COLO668 (cell line): ENCODE measurements around the gene AGMO.
"Not testable (repeated sequence)": the region's sequence is repeated elsewhere in the genome, so short reads cannot be mapped to it uniquely, and the experiment has no call there.

Experiments
- DNase-seq: peaks from one replicate; lab custom pipeline; 2025; ENCODE audit not compliant: unreplicated experiment; lab: John Stamatoyannopoulos, UW

Gene AGMO

GRCh38 chr7:15560968-15561367 is 847 bp downstream of the AGMO start:
- DNase-seq, result no peak

DNA sequence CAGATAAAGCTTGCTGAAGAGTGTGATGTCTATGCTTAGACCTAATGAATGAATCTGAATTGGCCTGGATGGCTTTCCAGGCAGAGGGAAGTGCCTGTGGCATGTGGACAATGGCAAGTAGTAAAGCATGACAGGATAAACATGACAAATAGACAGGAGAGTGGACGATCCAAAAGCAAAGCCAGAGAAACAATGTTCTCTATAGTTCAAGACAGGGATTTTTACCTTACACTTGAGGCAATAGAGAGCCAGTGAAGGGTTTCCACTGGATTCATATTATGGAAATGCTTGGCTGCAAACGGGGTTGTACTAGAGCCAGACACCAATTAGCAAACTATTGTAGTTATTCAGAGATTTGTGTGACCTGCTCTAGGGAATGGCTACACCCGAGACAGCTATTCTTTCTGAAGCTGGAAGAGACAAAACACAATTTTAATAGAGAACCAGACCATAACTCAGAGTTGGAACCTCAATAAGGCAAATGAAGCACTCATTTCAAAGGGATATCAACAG is 2.3 kb downstream of the AGMO start:
- DNase-seq, result peak; percentile 56

- no peak for DNase-seq
Observed at GRCh38 chr7:15558756-15559155, 3.1 kb downstream of the AGMO start.

DNA sequence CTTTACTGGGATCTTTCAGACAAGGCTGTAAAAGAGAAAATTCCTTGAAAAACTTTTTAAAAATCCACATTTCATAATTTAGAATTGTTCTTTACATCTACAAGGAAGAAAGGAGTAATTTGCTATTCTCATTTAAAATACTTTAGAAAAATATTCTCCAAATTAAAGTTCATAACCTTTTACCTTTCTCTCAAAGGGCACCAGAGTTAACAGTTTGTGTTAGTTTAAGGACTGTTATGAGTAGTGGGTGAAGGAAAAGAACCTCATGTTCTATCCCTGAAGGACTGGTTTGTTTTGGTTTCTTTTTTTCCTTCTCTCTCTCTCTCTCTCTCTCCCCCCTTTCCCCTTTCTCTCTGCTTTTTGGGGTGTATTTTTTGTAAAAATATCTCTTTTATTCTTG is 4.1 kb downstream of the AGMO start:
- DNase-seq, result no peak

DNA sequence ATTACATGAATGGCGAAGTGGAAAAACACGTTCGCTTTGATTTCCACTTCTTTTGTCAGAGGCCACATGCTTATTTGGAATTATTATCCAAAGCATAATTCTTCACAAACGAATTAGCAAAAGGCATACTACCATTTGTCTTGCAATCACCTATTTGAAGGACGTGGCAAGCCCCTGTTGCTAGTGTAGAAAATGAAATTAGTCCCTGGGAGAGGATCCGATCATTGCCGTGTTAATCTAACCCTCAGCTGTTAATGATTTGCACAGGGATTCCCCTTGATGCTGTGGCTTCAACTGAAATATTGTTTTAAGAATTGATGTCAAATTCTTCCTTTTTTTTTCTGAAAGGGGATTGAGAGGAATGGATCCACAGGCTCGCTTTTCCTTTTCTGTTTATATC is 4.6 kb downstream of the AGMO start:
- DNase-seq, result peak; percentile 40

DNA sequence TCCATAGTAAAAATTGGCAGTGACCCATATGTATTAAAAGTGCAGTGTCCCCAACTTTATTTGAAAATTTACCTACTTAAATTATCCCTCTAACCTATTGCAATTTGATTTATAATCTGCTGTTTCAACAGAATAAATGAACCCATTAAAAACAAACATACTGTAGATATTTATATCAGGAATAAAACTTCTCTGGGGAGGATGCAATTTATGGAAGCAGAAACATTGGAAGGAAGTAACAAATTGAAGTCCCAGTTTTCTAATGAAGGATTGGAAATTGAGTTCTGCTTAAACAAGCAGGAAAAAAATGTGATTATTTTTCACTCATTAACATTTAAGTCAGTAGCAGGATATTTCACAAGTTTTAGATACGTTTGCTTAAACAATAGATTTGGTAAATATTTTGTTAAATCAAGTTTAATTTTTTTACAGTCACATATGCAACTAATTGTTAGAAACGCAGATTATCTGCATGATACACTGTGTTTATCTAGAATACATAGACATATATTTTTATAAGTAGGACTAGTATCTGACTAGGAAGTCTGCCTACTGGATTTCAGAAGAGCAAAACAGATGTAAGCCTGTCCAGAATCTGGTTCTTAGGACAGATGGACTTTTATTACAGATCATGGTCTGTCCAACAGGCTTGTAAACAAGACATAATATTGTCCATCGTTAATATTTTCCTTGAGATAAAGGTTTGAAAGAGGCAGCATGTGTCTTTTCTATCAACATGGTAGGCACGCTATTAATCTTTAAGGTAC is 5.3 kb downstream of the AGMO start:
- no peak for DNase-seq

GRCh38 chr7:15555381-15555859 is 6.4 kb downstream of the AGMO start:
- no peak for DNase-seq

GRCh38 chr7:15554744-15555143 is 7.1 kb downstream of the AGMO start:
- DNase-seq, result no peak

DNA sequence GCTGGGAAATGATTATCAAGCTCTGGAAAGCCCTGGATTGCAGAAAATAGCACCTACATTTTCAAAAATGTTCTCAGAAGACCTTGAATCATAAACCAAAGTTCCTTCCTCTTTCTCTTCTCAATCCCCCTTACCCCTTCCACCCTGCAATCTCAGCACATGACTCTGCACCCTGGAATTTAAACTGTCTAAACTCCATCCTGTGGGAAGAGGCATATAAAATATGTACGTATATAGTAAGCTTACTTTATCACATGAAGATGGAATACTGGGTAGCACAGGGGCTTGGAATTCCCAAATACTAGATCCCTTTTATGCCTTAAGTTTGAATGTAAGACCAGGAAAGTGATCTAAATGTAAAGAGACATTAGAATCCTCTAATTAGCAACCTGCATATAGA is 7.7 kb downstream of the AGMO start:
- no peak for DNase-seq

DNA sequence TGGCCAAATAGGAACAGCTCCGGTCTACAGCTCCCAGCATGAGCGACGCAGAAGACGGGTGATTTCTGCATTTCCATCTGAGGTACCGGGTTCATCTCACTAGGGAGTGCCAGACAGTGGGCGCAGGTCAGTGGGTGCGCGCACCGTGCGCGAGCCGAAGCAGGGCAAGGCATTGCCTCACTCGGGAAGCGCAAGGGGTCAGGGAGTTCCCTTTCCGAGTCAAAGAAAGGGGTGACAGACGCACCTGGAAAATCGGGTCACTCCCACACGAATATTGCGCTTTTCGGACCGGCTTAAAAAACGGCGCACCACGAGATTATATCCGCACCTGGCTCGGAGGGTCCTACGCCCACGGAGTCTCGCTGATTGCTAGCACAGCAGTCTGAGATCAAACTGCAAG is 14.5 kb downstream of the AGMO start:
- DNase-seq, result not testable (repeated sequence)

DNA sequence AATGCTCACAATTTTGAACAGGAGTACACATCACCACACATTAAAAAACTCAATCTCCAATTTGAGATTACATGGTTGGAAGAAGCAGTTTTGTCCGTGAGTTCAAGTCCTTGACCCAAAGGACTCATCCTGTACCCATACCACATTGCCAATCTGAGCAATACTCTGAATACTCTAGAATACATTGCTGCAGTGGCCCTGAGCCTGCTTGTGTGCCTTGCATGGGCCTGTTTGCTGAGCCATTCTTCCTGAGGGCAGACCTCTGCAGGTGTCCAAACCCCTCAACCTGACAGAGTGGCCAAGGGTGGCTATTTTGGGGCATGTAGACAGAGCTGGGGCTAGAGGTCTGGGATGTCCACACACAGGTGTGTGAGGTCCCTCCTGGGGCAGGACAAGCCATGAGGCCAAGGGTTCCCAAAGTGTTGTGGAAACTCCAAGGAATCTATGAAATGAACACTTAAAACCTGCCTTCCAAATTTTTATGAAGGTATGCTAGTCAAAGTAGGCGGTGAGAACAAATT is 15.5 kb downstream of the AGMO start:
- DNase-seq, result no peak

DNA sequence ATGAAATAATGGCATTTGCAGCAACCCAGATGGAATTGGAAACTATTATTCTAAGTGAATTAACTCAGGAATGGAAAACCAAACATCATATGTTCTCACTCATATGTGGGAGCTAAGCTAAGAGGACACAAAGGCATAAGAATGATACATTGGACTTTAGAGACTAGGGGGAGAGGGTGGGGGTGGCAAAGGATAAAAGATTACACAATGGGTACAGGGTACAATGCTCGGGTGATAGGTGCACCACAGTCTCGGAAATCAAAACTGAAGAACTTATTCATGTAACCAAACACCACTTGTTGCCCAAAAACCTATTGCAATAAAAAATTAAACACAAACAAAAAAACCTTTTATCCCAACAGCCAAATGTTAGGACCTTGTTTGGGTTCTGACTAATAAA is 17.8 kb downstream of the AGMO start:
- DNase-seq, result no peak

DNA sequence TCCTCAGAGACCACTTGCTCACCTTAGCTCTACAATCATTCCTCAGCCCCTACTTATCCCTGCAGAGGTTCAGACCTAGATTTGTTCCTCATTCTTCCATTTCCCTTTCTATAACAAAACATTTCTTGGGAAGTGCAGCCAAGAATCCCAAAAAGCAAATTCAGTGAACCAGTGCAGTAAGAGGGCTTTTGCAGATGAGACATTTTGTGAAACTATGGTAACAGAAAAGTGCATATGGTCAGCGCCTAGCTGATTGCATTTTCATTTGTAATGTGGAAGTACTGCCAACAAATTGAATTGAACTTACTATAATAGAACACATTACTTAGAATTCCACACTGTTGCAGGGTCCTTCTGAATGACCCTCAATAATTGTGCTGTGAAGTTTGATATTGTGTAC is 18.6 kb downstream of the AGMO start:
- DNase-seq, result no peak

DNA sequence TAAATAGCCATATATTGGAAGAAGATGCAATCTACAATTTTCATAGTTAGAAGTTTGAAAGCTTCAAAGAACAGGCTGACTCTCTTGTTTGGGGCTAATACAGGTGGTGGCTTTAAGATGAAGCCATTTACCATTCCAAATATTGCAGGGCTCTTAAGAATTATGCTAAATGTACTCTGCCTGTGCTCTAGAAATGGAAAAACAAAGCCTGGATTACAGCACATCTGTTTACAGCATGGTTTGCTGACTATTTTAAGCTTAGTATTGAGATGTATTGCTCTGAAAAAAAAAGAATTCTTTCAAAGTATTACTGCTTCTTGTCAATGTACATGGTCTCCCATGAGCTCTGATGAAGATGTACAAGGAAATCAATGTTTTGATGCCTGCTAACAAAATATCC is 34.2 kb downstream of the AGMO start:
- no peak for DNase-seq

DNA sequence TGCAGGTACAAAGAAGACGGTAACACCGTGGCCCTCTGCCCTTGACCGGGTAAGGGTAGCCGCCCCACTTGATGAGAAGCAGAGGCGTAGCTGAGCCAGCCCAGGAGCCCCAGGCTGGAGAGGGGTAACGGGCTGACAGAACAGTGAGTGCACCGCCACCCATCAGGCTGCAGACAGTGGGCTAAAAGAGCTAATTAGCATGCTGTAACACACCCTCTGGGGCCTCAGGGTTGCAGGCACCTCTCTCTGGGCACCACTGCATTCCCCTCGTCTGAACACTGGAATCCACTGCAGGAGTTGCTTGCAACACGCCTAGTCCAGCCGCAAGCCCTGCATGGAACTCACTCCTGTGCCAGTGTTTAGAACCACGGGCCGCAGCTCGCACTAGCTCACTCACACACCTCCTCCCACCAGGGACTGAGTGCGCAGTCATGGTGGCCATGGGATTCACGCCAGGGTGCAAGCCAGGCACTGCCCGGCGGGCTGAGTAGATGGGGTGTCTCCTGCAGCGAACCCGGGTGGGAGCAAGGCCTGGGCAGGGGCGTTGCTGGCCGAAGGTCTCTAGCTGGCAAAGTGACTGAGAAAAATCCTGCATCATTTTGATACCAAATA is 36.1 kb downstream of the AGMO start:
- no peak for DNase-seq

DNA sequence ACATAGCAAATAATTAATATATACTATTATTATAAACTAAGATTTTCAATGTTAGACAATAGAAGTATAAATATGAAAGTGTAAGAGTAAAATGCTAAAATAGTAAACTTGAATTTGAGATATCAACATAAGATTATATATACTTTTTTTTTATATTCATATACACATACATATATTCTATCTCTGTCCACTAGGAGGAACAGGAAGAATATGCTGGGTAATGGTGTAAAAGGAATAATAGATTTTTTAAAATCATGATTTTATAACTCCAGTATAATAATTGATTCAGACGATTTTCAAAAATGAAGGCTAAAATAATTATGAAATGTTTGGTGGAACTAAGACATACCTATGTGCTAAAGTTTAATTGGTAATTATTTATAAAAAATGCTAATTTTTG is 37.7 kb downstream of the AGMO start:
- DNase-seq, result no peak

- DNase-seq, result not testable (repeated sequence)
Observed at GRCh38 chr7:15517865-15518264, 44.0 kb downstream of the AGMO start.

GRCh38 chr7:15515252-15515651 is 46.6 kb downstream of the AGMO start:
- DNase-seq, result no peak

DNA sequence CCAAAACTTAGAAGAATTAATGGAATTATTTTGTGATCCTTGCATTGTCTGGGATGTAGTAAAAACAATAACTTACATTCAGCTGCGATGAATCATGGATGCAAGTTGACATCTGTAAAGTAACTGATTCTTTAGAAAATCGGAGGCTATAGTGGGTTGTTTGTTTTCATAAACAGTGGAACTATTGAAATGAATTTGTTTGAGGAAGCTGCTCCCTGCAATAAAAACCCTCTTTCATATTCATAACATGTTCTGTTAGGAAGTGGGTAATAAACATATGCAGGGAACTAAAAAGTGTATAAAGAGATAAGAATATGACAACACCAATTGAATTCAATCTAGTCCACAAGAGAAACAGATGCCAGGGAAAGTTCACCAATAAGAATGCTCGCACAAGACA is 53.6 kb downstream of the AGMO start:
- no peak for DNase-seq

DNA sequence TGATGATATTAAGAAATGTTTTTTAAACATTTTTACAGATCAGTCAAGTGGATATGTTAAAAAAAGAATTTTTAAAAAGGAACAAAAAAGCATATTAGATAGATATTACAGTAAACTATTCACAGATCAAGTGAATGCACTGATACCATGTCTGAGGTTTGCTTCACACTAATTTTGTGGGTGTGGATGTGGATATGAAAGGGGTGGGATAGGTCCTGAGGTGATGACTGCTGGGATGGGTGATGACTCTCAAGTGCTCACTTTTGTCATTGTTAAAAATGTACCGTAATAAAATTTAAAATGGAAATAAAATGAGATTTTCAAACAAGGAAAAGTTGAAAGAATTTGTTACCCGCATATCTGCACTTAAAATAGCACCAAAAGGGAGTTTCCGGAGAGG is 54.1 kb downstream of the AGMO start:
- no peak for DNase-seq

DNA sequence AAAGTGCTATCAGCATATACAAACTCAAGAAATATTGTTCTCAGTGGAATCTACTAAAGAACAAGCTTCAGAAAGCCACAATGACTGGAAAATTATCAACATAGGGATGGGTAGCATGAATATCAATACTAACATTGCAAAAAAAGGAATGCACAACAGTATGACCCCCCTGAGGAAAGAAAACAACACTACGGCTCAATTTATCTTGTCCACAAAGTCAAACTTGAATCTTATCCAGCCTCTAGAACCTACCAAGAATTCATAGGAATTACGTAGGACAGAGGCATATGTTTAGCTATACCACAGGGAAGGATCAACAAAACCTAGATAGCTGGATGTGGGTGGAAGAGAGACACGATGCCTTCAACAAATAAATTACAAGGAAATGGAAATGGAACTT is 54.6 kb downstream of the AGMO start:
- no peak for DNase-seq

GRCh38 chr7:15505761-15506160 is 56.1 kb downstream of the AGMO start:
- DNase-seq, result no peak
